HepG2 (cell line): ENCODE measurements around the gene TSN. TPM values are rescaled to one million over a fixed set of nuclear protein-coding genes. Genes with fewer than 3 reads are reported as not detected.

Experiments used
- ATAC-seq: fragments of 200-7000 bp; cut with Tn5 transposase; 3 replicates; pipeline ENCODE4 v1.9.1; 2020; ENCODE audit warnings: mild to moderate bottlenecking, moderate library complexity
- BruUV-seq: library from RNA; stranded (reverse); fragments of 400-500 nt; replicated peaks from 2 replicates; lab custom pipeline; 2021; lab: Mats Ljungman, UMichigan
- CTCF ChIA-PET: fragments of 300-600 bp; formaldehyde crosslinking; extraction: SDS; loops from one replicate; lab custom pipeline; 2021; ENCODE audit warnings: low total read pairs, inconsistent platforms, low intra/inter-chr PET ratio; lab: Yijun Ruan, JAX
- POLR2A ChIA-PET: fragments of 350-600 bp; sonication (Branson Sonifier 250); formaldehyde crosslinking; loops from one replicate; lab custom pipeline; 2020; ENCODE audit warnings: antibody characterized with exemption, inconsistent platforms; lab: Yijun Ruan, JAX
- DNase-seq: peaks from one replicate; pipeline ENCODE4 v3.0.0-alpha.2; 2015; ENCODE audit warnings: low spot score
- FAIRE-seq: peaks from 3 replicates; lab custom pipeline; 2011; peaks lifted over from hg19 to GRCh38; lab: Jason Lieb, UNC
- H2AFZ ChIP-seq: one replicate; pipeline ENCODE4 v1.6.1; 2011; ENCODE audit warnings: low read length, inconsistent platforms
- H3K27ac ChIP-seq: fragments of 300-600 bp; 3 replicates; pipeline ENCODE4 v1.8.0; 2011; ENCODE audit warnings: mixed run types, mild to moderate bottlenecking, mixed read lengths, low read length, inconsistent platforms; ENCODE audit not compliant: insufficient read depth; ENCODE audit errors: extremely low read length
- H3K27me3 ChIP-seq, 2 experiments: fragments of 200-600 bp in 1 of 2; 2 replicates in 1 of 2; 3 replicates in 1 of 2; pipeline versions ENCODE4 v1.6.0 to v1.8.0; 2011; ENCODE audit warnings: low read length in 2 of 2, mild to moderate bottlenecking in 2 of 2, moderate library complexity in 2 of 2, inconsistent platforms in 1 of 2; ENCODE audit not compliant: insufficient read depth in 2 of 2, control insufficient read depth in 1 of 2
- H3K36me3 ChIP-seq, 2 experiments: fragments of 200-600 bp in 1 of 2; replicated peaks in 1 of 2; 2 replicates in 1 of 2; 3 replicates in 1 of 2; pipeline versions ENCODE4 v1.5.1 to v1.8.0; 2011; ENCODE audit warnings: low read length in 2 of 2, inconsistent platforms in 1 of 2; ENCODE audit not compliant: insufficient read depth in 2 of 2, control insufficient read depth in 1 of 2
- H3K4me1 ChIP-seq: 2 replicates; pipeline ENCODE4 v1.5.1; 2012; ENCODE audit warnings: low read length, inconsistent platforms; ENCODE audit not compliant: insufficient read depth
- H3K4me2 ChIP-seq: 2 replicates; pipeline ENCODE4 v1.6.0; 2011; ENCODE audit warnings: low read depth, low read length, inconsistent platforms
- H3K4me3 ChIP-seq, 3 experiments: fragments of 200-600 bp in 1 of 3; sonication (generic), shearing (Covaris generic) in 1 of 3; replicated peaks in 1 of 3; 2 replicates each; pipeline ENCODE4 v1.5.1; 2011 to 2016; ENCODE audit warnings: low read length in 3 of 3, inconsistent platforms in 2 of 3, low read depth in 2 of 3, mild to moderate bottlenecking in 2 of 3, control low read depth in 1 of 3, mixed read lengths in 1 of 3; ENCODE audit not compliant: insufficient read depth in 1 of 3
- H3K79me2 ChIP-seq: one replicate; pipeline ENCODE4 v1.6.1; 2011; ENCODE audit warnings: low read length, inconsistent platforms; ENCODE audit not compliant: insufficient read depth
- H3K9ac ChIP-seq: 2 replicates; pipeline ENCODE4 v1.6.0; 2011; ENCODE audit warnings: mild to moderate bottlenecking, low read depth, low read length, inconsistent platforms; ENCODE audit not compliant: insufficient read depth
- H3K9me3 ChIP-seq: 2 replicates; pipeline ENCODE4 v1.5.1; 2012; ENCODE audit warnings: mild to moderate bottlenecking, low read length
- H4K20me1 ChIP-seq: 2 replicates; pipeline ENCODE4 v1.6.0; 2011; ENCODE audit warnings: inconsistent platforms, mild to moderate bottlenecking, low read length, moderate library complexity; ENCODE audit not compliant: insufficient read depth
- FOSL1 ChIP-seq: sonication (generic); formaldehyde crosslinking; IDR thresholded peaks from 2 replicates; pipeline ENCODE4 v1.9.0; 2021; ENCODE audit warnings: missing genetic modification reagents, borderline replicate concordance
- HNF4A ChIP-seq: sonication (generic); formaldehyde crosslinking; IDR thresholded peaks from 2 replicates; pipeline ENCODE4 v1.4.0; 2020; ENCODE audit warnings: missing genetic modification reagents
- NKX3-1 ChIP-seq: sonication (generic); formaldehyde crosslinking; IDR thresholded peaks from 2 replicates; pipeline ENCODE4 v1.5.0; 2020; ENCODE audit warnings: missing genetic modification reagents
- SNAI1 ChIP-seq: sonication (generic); formaldehyde crosslinking; IDR thresholded peaks from 2 replicates; pipeline ENCODE4 v1.5.0; 2020; ENCODE audit warnings: mild to moderate bottlenecking, missing genetic modification reagents, borderline replicate concordance
- ZMYM2 ChIP-seq: sonication (generic); formaldehyde crosslinking; IDR thresholded peaks from 2 replicates; pipeline ENCODE4 v1.8.0; 2022; ENCODE audit warnings: mild to moderate bottlenecking, missing genetic modification reagents
- ZNF253 ChIP-seq: sonication (generic); formaldehyde crosslinking; IDR thresholded peaks from 2 replicates; pipeline ENCODE4 v1.8.0; 2022; ENCODE audit warnings: mild to moderate bottlenecking, missing genetic modification reagents, borderline replicate concordance
- ZNF7 ChIP-seq: IDR thresholded peaks from 2 replicates; pipeline ENCODE4 v1.6.1; 2016; ENCODE audit warnings: missing biosample characterization, missing genetic modification reagents
- ZNF746 ChIP-seq: sonication (generic); formaldehyde crosslinking; IDR thresholded peaks from 2 replicates; pipeline ENCODE4 v1.8.0; 2022; ENCODE audit warnings: mild to moderate bottlenecking, missing genetic modification reagents
- WGBS: methylation state at CpG from one replicate; pipeline ENCODE4 v1.1.6; 2017; ENCODE audit warnings: low lambda C conversion rate; 5-methylcytosine and 5-hydroxymethylcytosine counted together
- in situ Hi-C: cut with HindIII; loops from 2 replicates; pipeline ENCODE4 v1.10.0; 2017; ENCODE audit warnings: low pct_unique_long_range_greater_than_20kb; ENCODE audit not compliant: extremely low pct_ligation_motif_present
- intact Hi-C: fragments of 100-400 bp; cut with micrococcal nuclease; formaldehyde crosslinking; loops from one replicate; pipeline ENCODE4 v1.10.0; 2022; ENCODE audit not compliant: unreplicated experiment
- polyA plus RNA-seq, 8 experiments: library from polyadenylated mRNA; depleted of rRNA in 3 of 8; stranded (reverse) in 7 of 8; unstranded in 1 of 8; fragments of >200 nt; fragmentation: Illumina TruSeq in 4 of 8; extraction: Trizol in 4 of 8; gene quantifications; 2 replicates each; pipeline versions ENCODE4 v1.2.1 to v1.2.3, GENCODE V29; 2011 to 2016; ENCODE audit warnings: low read depth in 4 of 8, missing spikeins in 1 of 8, mixed read lengths in 1 of 8; ENCODE audit not compliant: insufficient read depth in 1 of 8
- total RNA-seq, 5 experiments: library from RNA; depleted of rRNA; stranded (reverse); fragments of >200 nt; fragmentation: Illumina TruSeq; extraction: Trizol; gene quantifications; 2 replicates each; pipeline ENCODE4 v1.2.3, GENCODE V29; 2016; ENCODE audit warnings: low read depth in 1 of 5
- TF ChIP-seq, protein P1 (sequence below): sonication (generic); formaldehyde crosslinking; IDR thresholded peaks from 2 replicates; pipeline ENCODE4 v1.4.0; 2020; ENCODE audit warnings: mild to moderate bottlenecking, missing genetic modification reagents
- TF ChIP-seq, protein P2 (sequence below): sonication (generic); formaldehyde crosslinking; conservative IDR thresholded peaks from 2 replicates; pipeline ENCODE4 v1.8.0; 2022; ENCODE audit warnings: low read depth, missing genetic modification reagents
- TF ChIP-seq, protein P3 (sequence below): sonication (generic); formaldehyde crosslinking; IDR thresholded peaks from 2 replicates; pipeline ENCODE4 v1.4.0; 2020; ENCODE audit warnings: mild to moderate bottlenecking, low read depth, missing genetic modification reagents
- TF ChIP-seq, protein P4 (sequence below): sonication (generic); formaldehyde crosslinking; IDR thresholded peaks from 2 replicates; pipeline ENCODE4 v1.8.0; 2022; ENCODE audit warnings: mild to moderate bottlenecking, missing genetic modification reagents; ENCODE audit not compliant: insufficient replicate concordance

Gene TSN
- total and polyA plus RNA-seq, 2 of the 13 experiments (the other 11 are each of a cell fraction or from before 2014, with no cell fraction given), result 56.4 to 115 TPM

DNA sequence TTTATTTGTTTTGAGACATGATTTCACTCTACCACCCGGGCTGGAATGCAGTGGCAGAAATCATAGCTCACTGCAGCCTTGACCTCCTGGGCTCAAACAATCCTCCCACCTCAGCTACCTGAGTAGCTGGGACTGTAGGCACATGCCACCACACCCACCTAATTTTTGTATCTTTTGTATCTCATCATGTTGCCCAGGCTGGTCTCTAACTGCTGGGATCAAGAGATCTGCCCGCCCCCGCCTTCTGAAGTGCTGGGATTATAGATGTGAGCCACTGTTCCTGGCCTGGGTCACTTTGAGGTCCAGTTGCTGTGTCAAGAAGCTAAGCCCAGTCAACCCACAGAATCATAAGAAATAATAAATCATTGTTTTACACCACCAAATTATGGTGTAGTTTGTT is 38.4 kb downstream of the TSN start:
- BruUV-seq, result no TSS peak
- POLR2A ChIA-PET, result no interaction called here

More for the DNA sequence above, 38.4 kb downstream of the TSN start:
- Histone ChIP-seq H3K4me1 (no peaks in the 10 kb centered on the region), H3K79me2 (no peaks in the 10 kb centered on the region), H3K27ac (no peak overlapping the region), H3K27me3 (no peaks in the 10 kb centered on the region; a peak in 1 of 5 replicates), H3K4me2 (no peak overlapping the region), H3K9me3 (0 out of 2 replicates have a peak, but pooled peaks cover under 1% of the 10 kb centered on the region), H3K4me3 (no peak overlapping the region), H4K20me1 (no peaks in the 10 kb centered on the region), H3K36me3 (no peaks in the 10 kb centered on the region), H2AFZ (no peak overlapping the region), H3K9ac (no peak overlapping the region)
- CTCF ChIA-PET, result no interaction called here
- no peak for FAIRE-seq
- WGBS, result 41% methylated on average over 3 of the region's 3 CpGs
- no peak for ATAC-seq
- in situ Hi-C loops (no loop called here), intact Hi-C loops (no loop called here)
- DNase-seq, result no peak
- TF ChIP-seq ZNF746 (CRISPR knock-in tag) (no peak), NKX3-1 (CRISPR knock-in tag) (no peak), HNF4A (CRISPR knock-in tag) (no peak), FOSL1 (CRISPR knock-in tag) (no peak), ZMYM2 (CRISPR knock-in tag) (no peak), SNAI1 (CRISPR knock-in tag) (no peak), ZNF7 (no peak), ZNF253 (CRISPR knock-in tag) (no peak)
- TF ChIP-seq, protein P1, sequence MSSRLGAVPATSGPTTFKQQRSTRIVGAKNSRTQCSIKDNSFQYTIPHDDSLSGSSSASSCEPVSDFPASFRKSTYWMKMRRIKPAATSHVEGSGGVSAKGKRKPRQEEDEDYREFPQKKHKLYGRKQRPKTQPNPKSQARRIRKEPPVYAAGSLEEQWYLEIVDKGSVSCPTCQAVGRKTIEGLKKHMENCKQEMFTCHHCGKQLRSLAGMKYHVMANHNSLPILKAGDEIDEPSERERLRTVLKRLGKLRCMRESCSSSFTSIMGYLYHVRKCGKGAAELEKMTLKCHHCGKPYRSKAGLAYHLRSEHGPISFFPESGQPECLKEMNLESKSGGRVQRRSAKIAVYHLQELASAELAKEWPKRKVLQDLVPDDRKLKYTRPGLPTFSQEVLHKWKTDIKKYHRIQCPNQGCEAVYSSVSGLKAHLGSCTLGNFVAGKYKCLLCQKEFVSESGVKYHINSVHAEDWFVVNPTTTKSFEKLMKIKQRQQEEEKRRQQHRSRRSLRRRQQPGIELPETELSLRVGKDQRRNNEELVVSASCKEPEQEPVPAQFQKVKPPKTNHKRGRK (CRISPR knock-in tag), result no peak
- TF ChIP-seq, protein P2, sequence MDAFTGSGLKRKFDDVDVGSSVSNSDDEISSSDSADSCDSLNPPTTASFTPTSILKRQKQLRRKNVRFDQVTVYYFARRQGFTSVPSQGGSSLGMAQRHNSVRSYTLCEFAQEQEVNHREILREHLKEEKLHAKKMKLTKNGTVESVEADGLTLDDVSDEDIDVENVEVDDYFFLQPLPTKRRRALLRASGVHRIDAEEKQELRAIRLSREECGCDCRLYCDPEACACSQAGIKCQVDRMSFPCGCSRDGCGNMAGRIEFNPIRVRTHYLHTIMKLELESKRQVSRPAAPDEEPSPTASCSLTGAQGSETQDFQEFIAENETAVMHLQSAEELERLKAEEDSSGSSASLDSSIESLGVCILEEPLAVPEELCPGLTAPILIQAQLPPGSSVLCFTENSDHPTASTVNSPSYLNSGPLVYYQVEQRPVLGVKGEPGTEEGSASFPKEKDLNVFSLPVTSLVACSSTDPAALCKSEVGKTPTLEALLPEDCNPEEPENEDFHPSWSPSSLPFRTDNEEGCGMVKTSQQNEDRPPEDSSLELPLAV, result no peak
- TF ChIP-seq, protein P3, sequence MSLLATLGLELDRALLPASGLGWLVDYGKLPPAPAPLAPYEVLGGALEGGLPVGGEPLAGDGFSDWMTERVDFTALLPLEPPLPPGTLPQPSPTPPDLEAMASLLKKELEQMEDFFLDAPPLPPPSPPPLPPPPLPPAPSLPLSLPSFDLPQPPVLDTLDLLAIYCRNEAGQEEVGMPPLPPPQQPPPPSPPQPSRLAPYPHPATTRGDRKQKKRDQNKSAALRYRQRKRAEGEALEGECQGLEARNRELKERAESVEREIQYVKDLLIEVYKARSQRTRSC (CRISPR knock-in tag), result no peak
- TF ChIP-seq, protein P4, sequence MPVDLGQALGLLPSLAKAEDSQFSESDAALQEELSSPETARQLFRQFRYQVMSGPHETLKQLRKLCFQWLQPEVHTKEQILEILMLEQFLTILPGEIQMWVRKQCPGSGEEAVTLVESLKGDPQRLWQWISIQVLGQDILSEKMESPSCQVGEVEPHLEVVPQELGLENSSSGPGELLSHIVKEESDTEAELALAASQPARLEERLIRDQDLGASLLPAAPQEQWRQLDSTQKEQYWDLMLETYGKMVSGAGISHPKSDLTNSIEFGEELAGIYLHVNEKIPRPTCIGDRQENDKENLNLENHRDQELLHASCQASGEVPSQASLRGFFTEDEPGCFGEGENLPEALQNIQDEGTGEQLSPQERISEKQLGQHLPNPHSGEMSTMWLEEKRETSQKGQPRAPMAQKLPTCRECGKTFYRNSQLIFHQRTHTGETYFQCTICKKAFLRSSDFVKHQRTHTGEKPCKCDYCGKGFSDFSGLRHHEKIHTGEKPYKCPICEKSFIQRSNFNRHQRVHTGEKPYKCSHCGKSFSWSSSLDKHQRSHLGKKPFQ (CRISPR knock-in tag), result no peak
- TF ChIP-seq, all 625 proteins: peak for 0
